HepG2 (cell line): Measurements from ENCODE around the gene SNAI3. TPM values are rescaled to one million over a fixed set of nuclear protein-coding genes. Genes with fewer than 3 reads are reported as not detected.

ENCODE experiments used
- ARID5B ChIP-seq: IDR thresholded peaks from 2 replicates; pipeline ENCODE4 v1.4.0; 2020; ENCODE audit warnings: mild to moderate bottlenecking, missing genetic modification reagents
- GLMP ChIP-seq: sonication (generic); formaldehyde crosslinking; IDR thresholded peaks from 2 replicates; pipeline ENCODE4 v1.9.0; 2021; ENCODE audit warnings: missing genetic modification reagents, mild to moderate bottlenecking, borderline replicate concordance
- IKZF5 ChIP-seq: IDR thresholded peaks from 2 replicates; pipeline ENCODE4 v1.6.1; 2018; ENCODE audit warnings: missing genetic modification reagents, mild to moderate bottlenecking, missing compliant biosample characterization
- KLF9 ChIP-seq: IDR thresholded peaks from 2 replicates; pipeline ENCODE4 v1.6.1; 2016; ENCODE audit warnings: low read depth
- MAZ ChIP-seq, 2 experiments: sonication (generic) in 1 of 2; formaldehyde crosslinking in 1 of 2; IDR thresholded peaks; 2 replicates each; pipeline versions ENCODE4 v1.5.0 to v1.6.1; 2012 to 2020; ENCODE audit warnings: low read depth in 2 of 2, mild to moderate bottlenecking in 2 of 2, borderline replicate concordance in 1 of 2, improper control_type of control experiment in 1 of 2, low read length in 1 of 2, missing genetic modification reagents in 1 of 2, moderate library complexity in 1 of 2
- NKX3-1 ChIP-seq: sonication (generic); formaldehyde crosslinking; IDR thresholded peaks from 2 replicates; pipeline ENCODE4 v1.5.0; 2020; ENCODE audit warnings: missing genetic modification reagents
- RXRA ChIP-seq: sonication (generic); formaldehyde crosslinking; IDR thresholded peaks from 2 replicates; pipeline ENCODE4 v1.5.1; 2020; ENCODE audit warnings: missing genetic modification reagents
- SP4 ChIP-seq: sonication (generic); formaldehyde crosslinking; IDR thresholded peaks from 2 replicates; pipeline ENCODE4 v1.8.1; 2023; ENCODE audit warnings: mild to moderate bottlenecking, missing genetic modification reagents
- SRSF4 ChIP-seq: fragments of 200-400 bp; formaldehyde crosslinking; IDR thresholded peaks from one replicate; pipeline ENCODE4 v1.6.1; 2018; ENCODE audit warnings: mild to moderate bottlenecking, low read depth, low read length, moderate library complexity; ENCODE audit not compliant: poor library complexity, severe bottlenecking
- SYNCRIP ChIP-seq: fragments of 200-400 bp; formaldehyde crosslinking; IDR thresholded peaks from 2 replicates; pipeline ENCODE4 v1.6.1; 2018; ENCODE audit warnings: mild to moderate bottlenecking, low read depth, low read length; ENCODE audit not compliant: insufficient read depth
- ZBTB25 ChIP-seq: IDR thresholded peaks from 2 replicates; pipeline ENCODE4 v1.6.1; 2018; ENCODE audit warnings: missing genetic modification reagents
- ZFP36 ChIP-seq: fragments of 150-350 bp; IDR thresholded peaks from 2 replicates; pipeline ENCODE4 v1.6.1; 2018; ENCODE audit warnings: borderline replicate concordance, low read length, low read depth; ENCODE audit not compliant: partially characterized antibody
- ZFY ChIP-seq: sonication (generic); formaldehyde crosslinking; IDR thresholded peaks from 2 replicates; pipeline ENCODE4 v1.4.0; 2020; ENCODE audit warnings: missing genetic modification reagents
- ZNF275 ChIP-seq: sonication (generic); formaldehyde crosslinking; IDR thresholded peaks from 2 replicates; pipeline ENCODE4 v1.8.0; 2022; ENCODE audit warnings: missing genetic modification reagents, mild to moderate bottlenecking, inconsistent platforms, borderline replicate concordance
- ZNF331 ChIP-seq: sonication (generic); formaldehyde crosslinking; IDR thresholded peaks from 2 replicates; pipeline ENCODE4 v1.4.0; 2020; ENCODE audit warnings: missing genetic modification reagents
- ZNF770 ChIP-seq: sonication (generic); formaldehyde crosslinking; IDR thresholded peaks from 2 replicates; pipeline ENCODE4 v1.5.0; 2020; ENCODE audit warnings: mild to moderate bottlenecking, missing genetic modification reagents
- ZNF839 ChIP-seq: sonication (generic); formaldehyde crosslinking; IDR thresholded peaks from 2 replicates; pipeline ENCODE4 v1.4.0; 2020; ENCODE audit warnings: missing genetic modification reagents, mild to moderate bottlenecking, borderline replicate concordance
- polyA plus RNA-seq, 8 experiments: library from polyadenylated mRNA; depleted of rRNA in 3 of 8; stranded (reverse) in 7 of 8; unstranded in 1 of 8; fragments of >200 nt; fragmentation: Illumina TruSeq in 4 of 8; extraction: Trizol in 4 of 8; gene quantifications; 2 replicates each; pipeline versions ENCODE4 v1.2.1 to v1.2.3, GENCODE V29; 2011 to 2016; ENCODE audit warnings: low read depth in 4 of 8, missing spikeins in 1 of 8, mixed read lengths in 1 of 8; ENCODE audit not compliant: insufficient read depth in 1 of 8
- total RNA-seq, 5 experiments: library from RNA; depleted of rRNA; stranded (reverse); fragments of >200 nt; fragmentation: Illumina TruSeq; extraction: Trizol; gene quantifications; 2 replicates each; pipeline ENCODE4 v1.2.3, GENCODE V29; 2016; ENCODE audit warnings: low read depth in 1 of 5

Gene SNAI3
- total and polyA plus RNA-seq, 2 of the 13 experiments (the other 11 are each of a cell fraction or from before 2014, with no cell fraction given): 0.09 to 0.18 TPM

GRCh38 chr16:88686062-88686438, 257 bp downstream of the SNAI3 start (continued):
- 0 out of 2 replicates have a peak, but pooled peaks have one; percentile 2 for TF ChIP-seq RXRA (CRISPR knock-in tag)
- TF ChIP-seq NKX3-1 (CRISPR knock-in tag): no peak
- TF ChIP-seq ZBTB25 (CRISPR knock-in tag): no peak
- no peak for TF ChIP-seq ZNF275 (CRISPR knock-in tag)
- no peak for TF ChIP-seq ZNF331 (CRISPR knock-in tag)
- 0 out of 2 replicates have a peak, but pooled peaks have one; percentile 9 for TF ChIP-seq ZNF770 (CRISPR knock-in tag)
- TF ChIP-seq MAZ (IDR thresholded peaks at IDR 0.05; ENCODE audit: borderline replicate concordance, low read depth, low read length): no peak
- TF ChIP-seq MAZ (CRISPR knock-in tag; IDR thresholded peaks at IDR 0.05; ENCODE audit: low read depth): 0 out of 2 replicates have a peak, but pooled peaks have one; percentile 21
- no peak for TF ChIP-seq ZFP36
- TF ChIP-seq SRSF4: no peak
- TF ChIP-seq SP4 (CRISPR knock-in tag): no peak
- TF ChIP-seq ZNF839 (CRISPR knock-in tag): no peak
- TF ChIP-seq ZFY (CRISPR knock-in tag): no peak
- TF ChIP-seq ARID5B (CRISPR knock-in tag): no peak
- TF ChIP-seq IKZF5 (CRISPR knock-in tag): no peak
- no peak for TF ChIP-seq SYNCRIP
- 0 out of 2 replicates have a peak, but pooled peaks have one; percentile 23 for TF ChIP-seq KLF9
- TF ChIP-seq GLMP: no peak
